ENCODE data around the gene ACAT2.
A peak's percentile ranks its signal among the peaks of the same experiment; 100 is the strongest.
"Not testable (repeated sequence)": the region's sequence is repeated elsewhere in the genome, so short reads cannot be mapped to it uniquely, and the experiment has no call there.

The ACAT2 gene

DNA sequence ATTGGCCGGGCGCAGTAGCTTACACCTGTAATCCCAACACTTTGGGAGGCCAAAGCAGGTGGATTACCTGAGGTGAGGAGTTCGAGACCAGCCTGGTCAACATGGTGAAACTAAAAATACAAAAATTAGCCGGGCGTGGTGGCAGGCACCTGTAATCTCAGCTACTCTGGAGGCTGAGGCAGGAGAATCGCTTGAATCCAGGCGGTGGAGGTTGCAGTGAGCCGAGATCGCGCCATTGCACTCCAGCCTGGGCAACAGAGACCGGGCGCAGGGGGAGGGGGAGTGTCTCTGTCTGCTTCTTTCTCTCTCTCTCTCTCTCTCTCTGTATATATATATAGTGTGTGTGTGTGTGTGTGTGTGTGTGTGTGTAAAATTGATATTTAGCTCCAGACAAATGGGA, 29.3 kb upstream of the ACAT2 start:
- not testable (repeated sequence) for DNase-seq

- not testable (repeated sequence) for DNase-seq
These were observed 28.4 kb upstream of the ACAT2 start for GRCh38 chr6:159733395-159733794.

- no peak for DNase-seq
These were observed 24.9 kb upstream of the ACAT2 start for GRCh38 chr6:159736908-159737307.

- no peak for DNase-seq
These were observed 22.5 kb upstream of the ACAT2 start for GRCh38 chr6:159739341-159739740.

DNA sequence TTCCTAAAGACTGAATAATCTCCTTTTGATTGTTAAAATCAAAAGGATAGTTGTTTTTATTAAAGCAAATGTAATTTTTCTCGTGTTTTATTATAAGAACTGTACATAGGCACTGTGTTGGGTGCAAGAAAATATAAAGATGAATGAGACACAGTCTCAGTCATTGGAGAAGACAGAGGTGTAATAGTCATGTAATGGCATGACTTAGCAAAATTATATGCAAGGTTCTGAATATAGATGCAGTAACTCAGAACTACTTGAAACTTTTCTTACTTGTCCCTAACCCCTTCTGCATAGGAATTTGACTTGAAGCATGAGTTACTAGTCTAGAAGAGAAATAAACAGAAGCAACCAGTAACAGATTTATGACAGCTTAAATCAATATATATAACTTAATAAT, 19.7 kb upstream of the ACAT2 start:
- DNase-seq = no peak

- no peak for DNase-seq
These were observed 16.8 kb upstream of the ACAT2 start for GRCh38 chr6:159745081-159745480.

GRCh38 chr6:159746759-159747158, 15.1 kb upstream of the ACAT2 start:
- DNase-seq = no peak

- DNase-seq = not testable (repeated sequence)
These were observed 13.7 kb upstream of the ACAT2 start for GRCh38 chr6:159748127-159748526.

DNA sequence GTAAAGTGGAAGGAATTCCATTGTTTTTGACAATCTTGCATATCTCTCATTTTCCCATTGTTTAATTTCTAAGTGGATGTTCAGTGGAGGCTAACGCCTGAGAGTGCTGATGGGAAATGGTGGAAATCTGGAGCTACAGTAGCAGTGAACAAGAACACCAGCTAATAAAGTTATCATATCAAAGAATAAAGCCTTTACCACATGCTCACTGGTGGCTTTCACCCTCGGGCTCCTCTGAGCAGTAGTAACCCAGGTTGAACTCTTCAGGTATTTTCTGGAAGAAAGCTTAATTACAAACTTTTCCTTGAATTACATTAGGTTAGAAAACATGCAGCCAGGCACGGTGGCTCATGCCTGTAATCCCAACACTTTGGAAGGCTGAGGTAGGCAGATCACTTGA, 10.4 kb upstream of the ACAT2 start:
- no peak for DNase-seq

GRCh38 chr6:159753081-159753872, 8.6 kb upstream of the ACAT2 start:
- no peak for DNase-seq

- no peak for DNase-seq
These were observed 7.4 kb upstream of the ACAT2 start for GRCh38 chr6:159754401-159754800.

DNA sequence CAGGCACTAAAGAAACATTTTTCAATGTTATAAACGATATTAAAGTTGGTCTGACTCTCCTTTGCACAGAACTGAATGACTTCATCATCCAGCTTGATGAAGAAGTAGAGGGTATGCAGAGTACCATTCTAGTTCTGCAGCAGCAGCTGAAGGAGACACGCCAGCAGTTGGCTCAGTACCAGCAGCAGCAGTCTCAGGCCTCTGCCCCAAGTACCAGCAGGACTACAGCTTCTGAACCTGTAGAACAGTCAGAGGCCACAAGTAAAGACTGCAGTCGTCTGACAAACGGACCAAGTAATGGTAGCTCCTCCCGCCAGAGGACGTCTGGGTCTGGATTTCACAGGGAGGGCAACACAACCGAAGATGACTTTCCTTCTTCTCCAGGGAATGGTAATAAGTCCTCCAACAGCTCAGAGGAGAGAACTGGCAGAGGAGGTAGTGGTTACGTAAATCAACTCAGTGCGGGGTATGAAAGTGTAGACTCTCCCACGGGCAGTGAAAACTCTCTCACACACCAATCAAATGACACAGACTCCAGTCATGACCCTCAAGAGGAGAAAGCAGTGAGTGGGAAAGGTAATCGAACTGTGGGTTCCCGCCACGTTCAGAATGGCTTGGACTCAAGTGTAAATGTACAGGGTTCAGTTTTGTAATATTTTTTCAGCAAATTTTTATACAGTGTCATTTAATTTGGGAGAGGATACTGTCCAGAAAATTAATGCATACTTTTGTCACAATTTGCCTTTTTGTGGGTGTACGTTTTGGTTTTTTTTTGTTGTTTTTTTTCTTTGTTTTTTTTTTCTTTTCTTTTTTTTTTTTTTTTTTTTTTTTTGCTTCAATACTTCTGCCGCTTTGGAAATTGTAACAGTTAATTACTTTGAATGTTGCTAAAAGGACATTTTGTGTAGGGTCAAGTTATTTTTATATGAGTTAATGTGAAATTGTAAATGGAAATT, 6.6 kb upstream of the ACAT2 start:
- no peak for DNase-seq

GRCh38 chr6:159756508-159756907, 5.3 kb upstream of the ACAT2 start:
- DNase-seq = no peak

DNA sequence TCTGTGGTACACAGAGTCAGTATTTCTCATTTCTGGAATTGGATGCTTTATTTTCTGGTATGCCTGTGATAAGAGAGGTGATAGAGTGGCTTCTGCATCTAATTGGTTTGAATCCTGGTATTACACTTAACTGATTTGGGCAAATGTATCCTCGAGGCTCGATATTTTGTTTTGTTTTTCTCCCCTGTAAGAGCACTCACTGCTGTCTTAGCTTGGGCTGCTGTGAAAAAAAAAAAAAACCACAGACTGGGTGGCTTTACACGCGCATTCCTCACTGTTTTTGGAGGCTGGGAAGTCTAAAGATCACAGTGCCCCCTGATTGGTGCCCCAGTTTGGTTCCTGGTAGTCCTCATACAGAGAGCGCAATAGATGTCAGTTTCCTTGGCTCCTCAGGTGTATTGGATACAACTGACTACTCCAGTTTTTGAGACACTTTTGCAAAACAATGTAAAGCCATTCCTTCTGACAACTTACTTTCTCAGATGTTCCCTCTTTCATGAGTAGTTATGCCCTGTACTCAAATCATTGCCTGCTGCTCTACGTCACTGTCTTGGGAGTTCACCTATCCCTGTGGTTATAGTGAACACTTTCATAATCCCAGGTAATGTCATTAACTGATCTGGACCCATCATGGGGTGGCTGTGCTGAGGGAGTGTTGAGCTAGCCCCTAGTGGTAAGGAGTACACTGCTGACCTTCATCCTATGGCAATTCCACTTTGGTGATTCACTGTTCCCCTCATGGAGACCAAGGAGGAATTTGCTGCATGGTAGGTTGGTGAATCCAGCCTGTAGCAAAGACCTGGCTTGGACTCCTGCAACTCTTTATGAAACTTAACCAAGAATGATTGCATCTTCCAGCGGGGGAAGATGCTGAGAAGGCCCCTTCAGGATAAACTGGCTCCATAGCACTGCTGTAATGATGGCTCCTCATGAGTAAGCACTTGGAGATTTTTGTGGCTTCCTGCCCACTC, 3.5 kb upstream of the ACAT2 start:
- DNase-seq = peak; percentile 60

DNA sequence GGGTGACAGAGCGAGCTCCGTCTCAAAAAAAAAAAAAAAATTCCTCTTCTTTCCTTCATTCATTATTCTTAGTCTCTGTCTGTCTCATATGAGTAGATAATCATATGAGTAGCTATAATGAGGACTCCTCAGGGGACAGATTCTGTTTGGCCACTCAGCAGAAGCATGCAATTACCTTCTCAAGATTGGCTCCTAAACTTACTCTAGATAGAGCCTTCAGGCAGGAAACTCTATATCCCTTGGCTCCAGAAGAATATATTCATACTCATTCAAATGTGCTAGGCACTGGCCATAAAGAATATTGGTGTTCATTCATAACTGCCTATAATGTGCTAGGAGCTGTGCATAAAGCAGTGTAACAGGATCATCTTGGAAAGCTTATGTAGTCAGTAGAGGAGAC, 2.2 kb upstream of the ACAT2 start:
- DNase-seq = no peak

DNA sequence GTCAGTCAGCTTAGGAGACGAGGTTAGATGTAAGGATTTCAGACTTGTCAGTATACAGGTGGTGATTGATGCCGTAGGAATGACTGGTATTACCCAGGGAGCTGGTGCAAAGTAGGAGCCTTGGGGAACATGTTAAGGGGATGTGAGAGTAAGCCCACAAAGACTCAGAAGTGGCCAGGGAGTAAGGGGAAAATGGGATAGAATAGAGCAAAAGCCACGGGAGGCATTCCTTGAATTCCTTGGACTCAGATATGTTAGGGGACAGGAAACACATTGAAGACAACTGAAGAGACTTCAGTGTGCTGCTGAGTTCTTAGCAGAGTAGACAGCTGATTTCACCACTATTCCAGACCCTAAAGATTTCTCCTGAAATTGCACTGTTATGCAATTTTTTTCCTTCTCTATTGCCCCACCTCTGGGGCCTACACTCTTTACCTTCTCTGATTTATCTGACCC, 1.2 kb upstream of the ACAT2 start:
- peak; percentile 37 for DNase-seq

- DNase-seq = peak; percentile 13
These were observed 544 bp upstream of the ACAT2 start for GRCh38 chr6:159761129-159761872.

DNA sequence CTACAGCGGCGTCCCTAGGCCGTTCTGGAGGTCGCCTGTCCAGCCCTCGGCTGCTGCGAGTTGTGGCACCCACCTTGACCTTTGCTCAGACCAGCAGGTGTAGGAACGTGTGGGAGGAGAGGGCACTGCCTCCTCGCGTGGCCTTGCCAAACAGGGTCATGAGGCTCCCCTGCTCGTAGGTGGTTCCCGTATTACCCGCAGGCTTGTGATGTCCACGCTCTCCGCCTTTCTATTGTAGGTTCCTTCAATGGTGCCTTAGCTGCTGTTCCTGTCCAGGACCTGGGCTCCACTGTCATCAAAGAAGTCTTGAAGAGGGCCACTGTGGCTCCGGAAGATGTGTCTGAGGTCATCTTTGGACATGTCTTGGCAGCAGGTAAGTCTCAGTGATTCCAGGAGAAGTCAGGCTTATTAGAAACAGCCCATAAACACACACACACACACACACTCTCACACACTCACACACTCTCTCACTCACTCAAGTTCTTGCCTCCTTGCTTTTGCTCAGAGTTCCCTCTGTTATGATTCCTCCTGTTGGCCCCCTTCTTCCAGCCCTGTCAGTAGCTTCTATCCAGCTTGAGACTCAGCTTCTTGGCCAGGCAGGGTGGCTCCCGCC, 942 bp downstream of the ACAT2 start:
- DNase-seq = no peak

GRCh38 chr6:159766906-159767305, 5.1 kb downstream of the ACAT2 start:
- no peak for DNase-seq

DNA sequence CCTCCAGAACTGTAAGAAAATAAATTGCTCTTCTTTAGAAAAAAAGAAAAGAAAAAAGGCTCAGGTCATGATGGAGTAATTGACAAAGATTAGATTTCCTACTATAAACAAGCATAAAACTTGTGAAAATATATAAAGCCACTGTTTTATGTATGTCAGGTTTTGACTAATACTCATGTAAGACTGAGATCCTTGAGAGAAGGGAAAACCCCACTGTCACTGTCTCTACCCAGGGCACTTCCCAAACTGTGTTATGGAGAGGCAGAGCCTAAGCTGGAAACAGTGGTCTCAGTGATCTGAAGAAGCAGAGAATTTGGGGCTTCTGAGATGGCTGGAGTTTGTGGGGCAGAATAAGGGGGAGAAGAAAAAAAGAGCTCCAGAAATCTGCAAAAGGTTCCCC, 7.6 kb downstream of the ACAT2 start:
- no peak for DNase-seq

DNA sequence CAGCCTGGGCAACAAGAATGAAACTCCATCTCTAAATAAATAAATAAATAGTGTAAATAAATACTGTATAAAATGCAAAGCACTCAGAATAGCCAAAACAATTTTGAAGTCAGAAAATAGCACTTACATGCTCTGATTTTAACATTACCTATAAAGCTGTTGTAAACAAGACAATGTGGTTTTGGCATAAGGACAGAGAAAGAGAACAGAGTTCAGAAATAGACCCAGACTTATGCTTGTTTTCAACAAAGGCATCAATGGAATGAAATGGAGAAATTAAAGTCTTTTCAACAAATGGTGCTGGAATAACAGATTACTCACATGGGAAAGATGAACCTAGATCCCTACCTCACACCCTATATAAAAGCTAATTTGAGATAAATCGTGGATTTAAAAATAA, 10.4 kb downstream of the ACAT2 start:
- DNase-seq = no peak

All from HCEC 1CT (cell line).